Fibroblast of pulmonary artery (primary cell): ENCODE results near the gene MRPS7.
A peak's percentile ranks its signal among the peaks of the same experiment; 100 is the strongest.

ENCODE experiments used
- DNase-seq: peaks from one replicate; pipeline ENCODE4 v3.0.0-alpha.2; 2010; ENCODE audit warnings: low read depth
- H3K4me3 ChIP-seq: replicated peaks from 2 replicates; pipeline ENCODE4 v1.5.1; 2011; ENCODE audit warnings: low read depth, mild to moderate bottlenecking, control low read depth, low read length, moderate library complexity
- TF ChIP-seq, protein P1 (sequence below): IDR thresholded peaks from 2 replicates; pipeline ENCODE4 v1.5.1; 2011; ENCODE audit warnings: mild to moderate bottlenecking, control low read depth, low read length, inconsistent platforms; ENCODE audit errors: missing control alignments

Gene MRPS7

DNA sequence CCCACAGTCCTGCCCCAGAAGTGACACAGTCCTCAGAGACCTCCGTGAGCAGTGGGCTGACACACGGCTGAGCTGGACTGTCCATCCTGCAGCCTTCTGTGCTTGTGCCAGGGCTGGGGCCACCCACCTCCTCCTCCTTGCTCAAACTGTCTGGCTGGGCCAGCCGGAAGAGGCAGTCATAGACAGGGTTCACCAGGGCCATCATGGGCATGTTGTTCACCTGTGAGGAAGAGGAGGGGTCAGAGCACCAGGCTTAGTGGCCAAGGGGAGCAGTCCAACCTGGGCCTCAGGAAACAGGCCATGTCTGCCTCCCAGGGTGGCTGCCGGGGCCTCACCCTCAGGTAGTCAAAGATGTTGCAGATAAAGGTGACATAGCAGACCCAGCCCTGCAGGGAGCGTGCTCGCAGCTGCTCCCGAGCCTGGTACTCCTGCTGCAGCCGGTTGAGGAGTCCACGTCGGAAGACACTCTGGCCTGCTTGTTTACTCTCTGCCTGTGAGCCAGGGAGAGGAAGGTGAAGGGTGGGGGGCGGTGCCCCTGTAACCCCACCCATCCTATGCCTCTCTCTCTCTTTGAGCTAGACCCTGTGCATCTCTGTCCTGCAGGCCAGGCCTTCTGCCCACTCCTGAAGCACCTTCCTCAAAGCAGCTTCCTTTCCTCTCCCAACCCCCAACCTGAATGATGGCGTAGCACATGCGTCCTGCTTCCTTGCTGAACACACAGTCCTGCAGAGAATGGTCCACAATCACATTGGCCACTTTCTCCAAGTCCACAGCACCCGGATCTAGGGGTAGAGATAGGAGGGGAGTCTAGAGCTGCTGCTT lies 5.9 kb downstream of the MRPS7 start:
- TF ChIP-seq, protein P1, sequence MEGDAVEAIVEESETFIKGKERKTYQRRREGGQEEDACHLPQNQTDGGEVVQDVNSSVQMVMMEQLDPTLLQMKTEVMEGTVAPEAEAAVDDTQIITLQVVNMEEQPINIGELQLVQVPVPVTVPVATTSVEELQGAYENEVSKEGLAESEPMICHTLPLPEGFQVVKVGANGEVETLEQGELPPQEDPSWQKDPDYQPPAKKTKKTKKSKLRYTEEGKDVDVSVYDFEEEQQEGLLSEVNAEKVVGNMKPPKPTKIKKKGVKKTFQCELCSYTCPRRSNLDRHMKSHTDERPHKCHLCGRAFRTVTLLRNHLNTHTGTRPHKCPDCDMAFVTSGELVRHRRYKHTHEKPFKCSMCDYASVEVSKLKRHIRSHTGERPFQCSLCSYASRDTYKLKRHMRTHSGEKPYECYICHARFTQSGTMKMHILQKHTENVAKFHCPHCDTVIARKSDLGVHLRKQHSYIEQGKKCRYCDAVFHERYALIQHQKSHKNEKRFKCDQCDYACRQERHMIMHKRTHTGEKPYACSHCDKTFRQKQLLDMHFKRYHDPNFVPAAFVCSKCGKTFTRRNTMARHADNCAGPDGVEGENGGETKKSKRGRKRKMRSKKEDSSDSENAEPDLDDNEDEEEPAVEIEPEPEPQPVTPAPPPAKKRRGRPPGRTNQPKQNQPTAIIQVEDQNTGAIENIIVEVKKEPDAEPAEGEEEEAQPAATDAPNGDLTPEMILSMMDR: no peak
- no peak for DNase-seq
- no peak overlapping the region for H3K4me3 ChIP-seq

DNA sequence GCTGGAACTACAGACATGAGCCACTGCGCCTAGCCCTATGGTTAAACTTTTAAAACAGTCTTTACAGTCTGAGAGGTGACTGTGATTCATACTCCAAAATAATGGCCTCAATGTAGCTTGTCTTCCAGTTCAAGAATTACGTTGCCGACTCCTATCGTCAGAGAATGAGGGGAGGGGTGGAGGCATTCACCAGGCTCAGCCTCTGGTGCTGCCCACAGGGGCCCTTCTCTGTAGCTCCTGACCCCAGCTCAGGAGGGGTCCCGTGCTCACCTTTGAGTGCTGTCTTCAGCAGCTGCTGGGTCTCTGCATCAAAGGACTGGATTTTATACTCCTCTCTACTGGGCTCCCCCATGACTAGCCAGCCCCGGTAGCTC lies 8.2 kb downstream of the MRPS7 start:
- TF ChIP-seq, protein P1: no peak
- no peak for DNase-seq
- peak overlapping the region; percentile 85 for H3K4me3 ChIP-seq

DNA sequence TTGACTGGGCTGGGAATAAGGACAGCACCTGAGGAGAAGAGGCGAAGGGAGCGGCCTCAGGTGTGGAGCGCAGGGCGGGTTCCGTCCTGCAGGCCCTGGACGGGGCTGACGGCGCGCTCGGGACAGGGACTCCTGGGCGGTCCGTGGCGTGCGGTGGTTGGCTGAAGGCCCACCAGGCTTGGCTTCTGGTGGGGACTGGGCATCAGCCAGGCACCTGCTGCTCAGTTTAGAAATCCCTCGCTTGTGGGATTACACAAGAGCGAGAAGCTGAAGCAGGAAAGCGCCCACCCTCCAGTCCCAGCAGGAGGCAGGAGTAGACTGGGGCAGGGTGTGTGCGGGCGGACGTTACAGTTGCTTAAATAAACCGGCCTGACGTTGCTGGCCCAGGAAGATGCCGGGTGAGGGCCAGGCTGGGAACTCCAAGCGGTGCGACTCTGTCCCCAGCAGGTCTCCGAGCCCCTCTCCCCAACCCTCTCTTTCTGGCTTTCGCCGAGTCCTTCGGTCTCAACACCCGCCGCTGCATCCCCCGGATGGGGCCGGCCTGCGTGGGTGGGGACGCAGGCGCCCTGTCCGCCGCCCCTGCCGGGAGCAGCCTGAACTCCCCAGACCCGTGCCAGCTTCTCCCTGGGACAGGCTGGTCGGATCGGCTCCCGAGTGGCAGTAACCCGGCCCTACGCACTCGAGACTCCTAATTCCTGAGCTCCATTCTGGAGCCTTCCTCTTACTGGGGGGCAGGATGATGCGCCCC lies 8.7 kb downstream of the MRPS7 start:
- TF ChIP-seq, protein P1: peak; percentile 46
- peak; percentile 80 for DNase-seq
- peak overlapping the region; percentile 85 for H3K4me3 ChIP-seq

DNA sequence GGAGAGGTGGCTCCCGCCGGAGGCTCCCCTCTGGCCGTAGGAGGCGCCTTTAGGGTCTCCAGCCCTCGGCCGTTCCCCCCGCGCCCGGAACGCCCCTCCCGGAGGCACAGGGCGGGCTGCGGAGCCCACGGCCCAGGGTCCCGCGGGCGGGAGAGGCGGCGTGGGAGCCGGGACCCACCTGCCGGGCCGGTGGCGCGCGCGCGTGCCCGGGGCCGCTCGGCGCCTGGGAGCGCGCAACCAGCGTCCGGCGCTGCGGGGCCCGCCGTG lies 9.2 kb downstream of the MRPS7 start, which contains the start of gene MIF4GD:
TSS of gene MIF4GD (minus strand) at position 266 of the 267 bp plus-strand sequence. CDS start 1,036 bp downstream, outside the sequence.
- H3K4me3 ChIP-seq: peak within 1 kb of the TSS; percentile 85
- no peak for DNase-seq
- TF ChIP-seq, protein P1: no peak

DNA sequence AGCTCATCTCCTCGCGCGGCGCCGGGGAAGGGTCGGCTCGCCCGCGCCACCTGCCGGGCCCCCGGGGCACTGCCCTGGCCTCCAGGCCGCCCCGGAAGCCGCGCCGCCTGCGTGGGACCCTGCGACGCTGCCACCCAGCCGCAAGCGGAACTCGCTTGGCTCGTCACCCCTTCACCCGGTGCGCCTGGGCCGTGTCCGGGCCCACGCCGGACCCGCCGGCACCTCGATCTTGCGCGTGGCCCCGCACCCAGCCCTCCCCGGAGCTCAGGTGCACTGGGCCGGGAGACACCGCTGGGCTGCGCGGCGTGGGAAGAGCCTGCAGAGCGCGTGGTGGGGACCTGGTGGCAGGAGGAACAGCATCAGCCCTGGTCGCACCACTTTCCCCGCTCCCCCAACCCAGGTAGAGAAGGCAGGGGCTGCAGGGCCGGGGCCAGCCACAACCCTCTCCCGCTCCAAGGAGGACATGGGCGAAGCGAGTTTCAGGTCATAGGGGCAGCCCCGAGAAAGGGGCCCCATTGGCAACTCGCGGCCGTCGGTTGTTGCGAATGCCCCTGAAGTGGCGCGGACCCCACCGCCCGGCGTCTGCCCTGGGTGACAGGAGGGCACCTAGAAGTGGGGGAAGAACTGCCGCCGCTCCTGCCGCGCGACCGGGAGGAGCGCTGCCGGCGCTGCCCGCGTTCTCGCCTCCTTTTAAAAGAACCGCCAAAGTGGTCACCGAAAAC lies 9.7 kb downstream of the MRPS7 start:
- peak; percentile 65 for DNase-seq
- H3K4me3 ChIP-seq: peak overlapping the region; percentile 58
- TF ChIP-seq, protein P1: peak; percentile 7

DNA sequence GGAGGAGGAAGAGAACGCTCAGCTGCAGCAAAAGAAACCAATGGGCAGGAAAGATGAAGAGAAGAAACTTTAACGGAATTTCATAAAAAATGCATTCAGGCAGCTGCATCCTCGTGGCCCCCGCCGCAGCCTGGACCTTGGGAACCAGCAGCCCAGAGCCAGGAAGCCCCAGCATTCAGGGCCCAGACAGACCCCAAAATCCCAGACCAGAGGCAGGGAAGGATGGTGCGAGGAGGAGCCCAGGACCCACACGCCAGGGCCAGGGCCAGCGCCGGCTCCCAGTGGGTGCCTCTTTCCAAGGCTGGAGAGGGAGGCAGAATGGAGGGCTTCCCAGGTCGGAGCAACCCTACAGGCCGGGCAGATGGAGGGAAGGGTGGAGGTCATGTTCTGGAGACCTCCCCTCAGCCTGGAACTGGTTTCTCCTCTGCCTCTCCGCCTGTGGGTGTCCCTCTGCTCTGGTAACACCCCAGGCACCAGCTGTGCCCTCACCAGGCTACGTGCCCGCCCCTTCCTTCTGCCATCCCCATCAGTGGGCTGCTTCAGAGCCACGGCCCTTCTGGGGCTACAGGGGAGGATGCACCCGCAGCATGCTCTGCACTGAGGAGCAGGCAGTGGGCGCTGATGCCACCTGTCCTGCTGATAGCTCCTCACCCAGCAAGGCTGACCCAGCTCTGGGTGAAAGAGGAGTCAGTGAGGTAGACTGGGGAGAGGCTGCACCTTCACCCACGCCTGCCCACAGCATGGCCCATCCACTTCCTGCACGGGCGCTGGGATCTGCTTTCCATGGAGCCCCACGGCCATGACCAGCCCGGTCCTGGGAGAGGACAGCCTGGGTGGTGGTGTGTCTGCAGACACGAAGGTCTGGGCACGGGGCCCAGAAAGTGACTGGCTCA lies 10.5 kb downstream of the MRPS7 start:
- peak overlapping the region; percentile 58 for H3K4me3 ChIP-seq
- TF ChIP-seq, protein P1: no peak
- DNase-seq: peak; percentile 49
